ENCODE results near the gene HNRNPA2B1. TPM values are rescaled to one million over a fixed set of nuclear protein-coding genes. Genes with fewer than 3 reads are reported as not detected.

The HNRNPA2B1 gene
- total and polyA plus RNA-seq, 7 donors: 141 to 885 (median 208) TPM

DNA sequence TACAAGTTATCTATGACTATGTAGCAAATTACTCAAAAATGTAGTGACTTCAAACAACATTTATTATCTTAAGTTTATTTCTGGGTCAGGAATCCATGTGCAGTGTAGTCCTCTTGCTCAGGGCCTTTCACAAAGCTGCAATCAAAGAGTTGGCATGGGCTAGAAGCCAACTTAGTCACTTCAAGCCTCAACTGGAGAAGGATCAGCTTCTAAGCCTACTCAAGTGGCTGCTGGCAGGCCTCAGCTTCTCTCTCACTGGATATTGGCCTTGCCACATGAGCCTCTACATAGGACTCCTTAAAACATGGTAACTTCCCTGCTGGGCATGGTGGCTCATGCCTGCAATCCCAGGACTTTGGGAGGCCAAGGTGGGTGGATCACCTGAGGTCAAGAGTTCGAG, 53.5 kb downstream of the HNRNPA2B1 start:
- DNase-seq: no peak
- peaks cover 0 to 4% (median 3%) of the 10 kb centered on the region in 4 donors for H3K4me1 ChIP-seq
- H3K9me3 ChIP-seq: no peaks in the 10 kb centered on the region
- no peak for TF ChIP-seq EP300 (IDR thresholded peaks at IDR 0.05)
- no peak for TF ChIP-seq POLR2A (IDR thresholded peaks at IDR 0.05)
- no peak for TF ChIP-seq POLR2AphosphoS5 (IDR thresholded peaks at IDR 0.05)
- TF ChIP-seq, protein P1, sequence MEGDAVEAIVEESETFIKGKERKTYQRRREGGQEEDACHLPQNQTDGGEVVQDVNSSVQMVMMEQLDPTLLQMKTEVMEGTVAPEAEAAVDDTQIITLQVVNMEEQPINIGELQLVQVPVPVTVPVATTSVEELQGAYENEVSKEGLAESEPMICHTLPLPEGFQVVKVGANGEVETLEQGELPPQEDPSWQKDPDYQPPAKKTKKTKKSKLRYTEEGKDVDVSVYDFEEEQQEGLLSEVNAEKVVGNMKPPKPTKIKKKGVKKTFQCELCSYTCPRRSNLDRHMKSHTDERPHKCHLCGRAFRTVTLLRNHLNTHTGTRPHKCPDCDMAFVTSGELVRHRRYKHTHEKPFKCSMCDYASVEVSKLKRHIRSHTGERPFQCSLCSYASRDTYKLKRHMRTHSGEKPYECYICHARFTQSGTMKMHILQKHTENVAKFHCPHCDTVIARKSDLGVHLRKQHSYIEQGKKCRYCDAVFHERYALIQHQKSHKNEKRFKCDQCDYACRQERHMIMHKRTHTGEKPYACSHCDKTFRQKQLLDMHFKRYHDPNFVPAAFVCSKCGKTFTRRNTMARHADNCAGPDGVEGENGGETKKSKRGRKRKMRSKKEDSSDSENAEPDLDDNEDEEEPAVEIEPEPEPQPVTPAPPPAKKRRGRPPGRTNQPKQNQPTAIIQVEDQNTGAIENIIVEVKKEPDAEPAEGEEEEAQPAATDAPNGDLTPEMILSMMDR (IDR thresholded peaks at IDR 0.05): no peak
- H3K27ac ChIP-seq: no peak overlapping the region
- H3K4me3 ChIP-seq: no peak overlapping the region
- H3K27me3 ChIP-seq: peaks cover 4 to 23% (median 16%) of the 10 kb centered on the region in 3 donors
- intact Hi-C loops (cut with DNase I): no loop called here
- 96 to 98% methylated on average over 1 of the region's 1 CpG for WGBS, 2 donors
- H3K36me3 ChIP-seq: no peaks in the 10 kb centered on the region

DNA sequence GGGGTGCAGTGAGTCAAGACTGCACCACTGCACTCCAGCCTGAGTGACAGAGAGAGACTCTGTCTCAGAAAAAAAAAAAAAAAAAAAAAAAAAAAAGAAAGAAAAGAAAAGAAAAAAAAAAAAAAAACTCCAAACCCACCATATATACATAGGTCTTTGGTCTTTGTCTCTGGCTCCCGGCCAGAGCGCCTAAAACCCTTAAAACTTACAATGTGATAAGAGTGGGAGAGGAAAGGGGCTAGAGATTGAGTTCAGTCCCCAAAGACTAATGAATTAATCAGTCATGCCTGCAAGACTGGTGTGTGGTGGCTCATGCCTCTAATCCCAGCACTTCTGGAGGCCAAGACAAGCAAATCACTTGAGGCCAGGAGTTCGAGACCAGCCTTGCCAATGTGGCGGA, 55.3 kb downstream of the HNRNPA2B1 start:
- no peak overlapping the region for H3K4me3 ChIP-seq
- H3K4me1 ChIP-seq: no peaks in the 10 kb centered on the region
- intact Hi-C loops (cut with DNase I): no loop called here
- peaks cover 0 to 5% (median 0%) of the 10 kb centered on the region in 3 donors for H3K27me3 ChIP-seq
- no peak for DNase-seq
- no peaks in the 10 kb centered on the region for H3K36me3 ChIP-seq
- TF ChIP-seq POLR2AphosphoS5 (IDR thresholded peaks at IDR 0.05) (no peak), POLR2A (IDR thresholded peaks at IDR 0.05) (no peak), EP300 (IDR thresholded peaks at IDR 0.05) (no peak)
- TF ChIP-seq, protein P1 (IDR thresholded peaks at IDR 0.05): no peak
- H3K27ac ChIP-seq: no peak overlapping the region
- H3K9me3 ChIP-seq: no peaks in the 10 kb centered on the region
- WGBS, 2 donors: 94 to 97% methylated on average over 4 of the region's 4 CpGs

DNA sequence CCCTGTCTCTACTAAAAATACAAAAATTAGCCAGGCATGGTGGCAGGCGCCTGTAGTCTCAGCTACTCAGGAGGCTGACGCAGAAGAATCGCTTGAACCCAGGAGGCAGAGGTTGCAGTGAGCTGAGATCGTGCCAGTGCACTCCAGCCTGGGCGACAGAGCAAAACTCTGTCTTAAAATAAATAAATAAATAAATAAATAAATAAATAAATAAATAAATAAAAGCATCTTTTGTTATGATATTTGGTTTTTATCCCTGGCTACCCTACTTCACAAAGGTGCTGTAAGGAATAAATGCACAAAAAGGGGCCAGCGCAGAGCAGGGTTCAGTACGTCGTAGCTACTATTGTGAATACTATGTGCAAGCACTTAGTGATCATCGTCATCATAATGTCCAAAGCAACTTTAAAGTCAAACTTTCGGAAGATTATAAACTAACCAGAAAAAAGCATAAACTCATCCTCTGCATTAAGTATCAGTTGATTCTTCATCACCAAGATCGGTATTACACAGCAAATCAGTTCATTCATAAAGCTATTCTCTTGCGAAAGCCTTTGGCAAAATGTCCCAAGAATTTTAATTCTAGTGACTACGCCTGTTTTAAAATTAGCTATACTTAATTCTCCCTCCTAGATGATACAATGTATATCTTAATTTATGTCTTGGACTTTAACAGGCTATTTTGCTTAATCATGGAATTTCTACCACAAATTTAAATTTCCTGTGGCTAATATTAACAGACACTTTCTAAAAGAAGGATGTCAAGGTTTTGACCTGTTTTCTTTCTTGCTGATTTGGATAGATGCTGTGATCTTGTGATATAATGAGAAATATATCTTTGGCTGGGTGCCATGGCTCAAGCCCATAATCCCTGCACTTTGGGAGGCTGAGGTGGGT, 56.1 kb downstream of the HNRNPA2B1 start:
- intact Hi-C loops (cut with DNase I): no loop called here
- no peak for DNase-seq
- Histone ChIP-seq H3K27ac (no peak overlapping the region), H3K4me3 (no peak overlapping the region), H3K9me3 (no peaks in the 10 kb centered on the region), H3K27me3 (peaks cover 0 to 3% (median 0%) of the 10 kb centered on the region in 3 donors), H3K4me1 (no peaks in the 10 kb centered on the region), H3K36me3 (no peaks in the 10 kb centered on the region)
- no peak for TF ChIP-seq EP300 (IDR thresholded peaks at IDR 0.05)
- TF ChIP-seq, protein P1 (IDR thresholded peaks at IDR 0.05): no peak
- TF ChIP-seq POLR2AphosphoS5 (IDR thresholded peaks at IDR 0.05): no peak
- no peak for TF ChIP-seq POLR2A (IDR thresholded peaks at IDR 0.05)
- WGBS, 2 donors: 92 to 93% methylated on average over 13 of the region's 13 CpGs

DNA sequence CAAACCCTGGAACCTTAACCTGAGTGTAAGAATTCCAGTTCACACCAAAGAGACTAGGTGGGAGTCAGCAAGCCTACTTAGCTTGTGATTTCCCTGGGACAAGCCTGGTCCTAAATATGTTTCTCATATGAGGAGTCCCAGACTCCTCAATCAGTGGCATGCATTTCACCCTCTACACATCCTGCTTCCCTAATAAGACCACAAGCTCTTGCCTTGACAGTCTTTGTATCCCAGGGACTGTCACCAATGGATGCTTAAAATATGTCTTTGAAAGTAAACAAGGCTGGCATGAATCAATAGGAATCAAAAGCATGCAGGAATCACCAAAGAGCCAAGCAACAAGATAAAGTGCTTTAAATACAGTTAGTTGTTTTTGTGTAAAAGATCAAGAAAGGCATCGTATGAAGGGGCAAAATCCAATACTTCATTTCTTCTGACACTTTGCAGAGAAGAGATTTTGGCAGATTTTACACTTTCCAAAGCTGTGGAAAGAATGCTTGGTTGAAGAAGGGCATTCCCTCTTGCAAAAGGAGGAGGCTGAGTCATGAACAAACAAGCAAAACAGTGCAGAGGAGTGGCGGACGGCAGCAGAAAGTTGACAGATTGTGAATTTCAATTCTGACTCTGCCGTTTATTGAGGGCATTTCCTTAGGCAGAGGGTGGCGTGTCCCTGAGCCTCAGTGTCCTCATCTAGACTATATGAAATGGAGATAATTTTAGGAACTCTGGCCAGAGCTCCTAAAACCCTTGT, 57.1 kb downstream of the HNRNPA2B1 start:
- H3K4me3 ChIP-seq: no peak overlapping the region
- DNase-seq: no peak
- TF ChIP-seq EP300 (IDR thresholded peaks at IDR 0.05): no peak
- TF ChIP-seq, protein P1 (IDR thresholded peaks at IDR 0.05): no peak
- TF ChIP-seq POLR2A (IDR thresholded peaks at IDR 0.05): no peak
- intact Hi-C loops (cut with DNase I): no loop called here
- no peaks in the 10 kb centered on the region for H3K36me3 ChIP-seq
- WGBS, 2 donors: 53 to 74% methylated on average over 5 of the region's 5 CpGs
- no peak overlapping the region for H3K27ac ChIP-seq
- H3K27me3 ChIP-seq: no peaks in the 10 kb centered on the region
- H3K4me1 ChIP-seq: no peaks in the 10 kb centered on the region
- H3K9me3 ChIP-seq: no peaks in the 10 kb centered on the region

Measured in sigmoid colon (tissue), 7 donors.